GM23338 (cell line): ENCODE results near the gene C1QTNF8. TPM values are rescaled to one million over a fixed set of nuclear protein-coding genes. Genes with fewer than 3 reads are reported as not detected.

Source experiments
- ATAC-seq: fragments of 200-7000 bp; cut with Tn5 transposase; 3 replicates; pipeline ENCODE4 v1.9.1; 2020
- DNase-seq: peaks from one replicate; pipeline ENCODE4 v3.0.0-alpha.2; 2015; ENCODE audit warnings: low spot score
- H2AFZ ChIP-seq: fragments of 200-600 bp; sonication (generic); 2 replicates; pipeline ENCODE4 v1.8.0; 2016; ENCODE audit warnings: antibody characterized with exemption, mild to moderate bottlenecking, moderate library complexity
- H3F3A ChIP-seq: fragments of 200-600 bp; sonication (generic); replicated peaks from 2 replicates; pipeline ENCODE4 v1.8.0; 2017; ENCODE audit warnings: antibody characterized with exemption, mixed run types, low read depth
- H3K27ac ChIP-seq: fragments of 200-600 bp; sonication (generic); 2 replicates; pipeline ENCODE4 v1.6.1; 2016; ENCODE audit warnings: low read depth
- H3K27me3 ChIP-seq: fragments of 200-600 bp; sonication (generic); 2 replicates; pipeline ENCODE4 v1.8.0; 2016; ENCODE audit warnings: mild to moderate bottlenecking, mixed run types, moderate library complexity; ENCODE audit not compliant: insufficient read depth
- H3K36me3 ChIP-seq: fragments of 200-600 bp; sonication (generic); 2 replicates; pipeline ENCODE4 v1.8.0; 2016; ENCODE audit warnings: mild to moderate bottlenecking; ENCODE audit not compliant: insufficient read depth
- H3K4me1 ChIP-seq: fragments of 200-600 bp; sonication (generic); 2 replicates; pipeline ENCODE4 v1.8.0; 2016; ENCODE audit warnings: mild to moderate bottlenecking, moderate library complexity; ENCODE audit not compliant: insufficient read depth
- H3K4me2 ChIP-seq: fragments of 200-600 bp; sonication (generic); 2 replicates; pipeline ENCODE4 v1.7.1; 2017; ENCODE audit warnings: mixed run types
- H3K4me3 ChIP-seq: fragments of 200-600 bp; sonication (generic); 2 replicates; pipeline ENCODE4 v1.6.1; 2016; ENCODE audit warnings: mixed run types
- H3K79me2 ChIP-seq: fragments of 200-600 bp; sonication (generic); replicated peaks from 2 replicates; pipeline ENCODE4 v1.8.0; 2017; ENCODE audit warnings: mild to moderate bottlenecking; ENCODE audit not compliant: insufficient read depth
- H3K9me2 ChIP-seq: fragments of 200-600 bp; sonication (generic); 2 replicates; pipeline ENCODE4 v1.8.0; 2017; ENCODE audit not compliant: insufficient read depth
- H4K20me1 ChIP-seq: fragments of 200-600 bp; sonication (generic); replicated peaks from 2 replicates; pipeline ENCODE4 v1.8.0; 2017; ENCODE audit warnings: mild to moderate bottlenecking; ENCODE audit not compliant: insufficient read depth
- H3K27ac Mint-ChIP-seq: 2 replicates; pipeline ENCODE4 v1.8.0; 2020; ENCODE audit warnings: inconsistent platforms, mild to moderate bottlenecking, moderate library complexity, mixed read lengths
- H3K27me3 Mint-ChIP-seq: 3 replicates; pipeline ENCODE4 v1.8.0; 2022; ENCODE audit warnings: low read depth, mild to moderate bottlenecking, moderate library complexity, mixed read lengths, inconsistent platforms; ENCODE audit not compliant: insufficient read depth, poor library complexity
- H3K36me3 Mint-ChIP-seq: 3 replicates; pipeline ENCODE4 v1.8.0; 2021; ENCODE audit warnings: low read depth, mild to moderate bottlenecking, inconsistent platforms, moderate library complexity, mixed read lengths
- H3K4me1 Mint-ChIP-seq: 3 replicates; pipeline ENCODE4 v1.8.0; 2020; ENCODE audit warnings: mild to moderate bottlenecking, inconsistent platforms, mixed read lengths
- H3K4me3 Mint-ChIP-seq: 3 replicates; pipeline ENCODE4 v1.8.0; 2021; ENCODE audit warnings: moderate library complexity, mild to moderate bottlenecking, inconsistent platforms, mixed read lengths
- H3K9me3 Mint-ChIP-seq: 3 replicates; pipeline ENCODE4 v1.8.0; 2020; ENCODE audit warnings: moderate library complexity, mild to moderate bottlenecking, inconsistent platforms, mixed read lengths
- CTCF ChIP-seq, 2 experiments: fragments of 200-600 bp in 1 of 2; sonication (generic) in 1 of 2; conservative IDR thresholded peaks; 2 replicates each; pipeline versions ENCODE4 v1.5.1 to v1.6.1; 2016 to 2017; ENCODE audit warnings: antibody characterized with exemption in 2 of 2, low read depth in 2 of 2, mild to moderate bottlenecking in 2 of 2, moderate library complexity in 1 of 2
- ETS1 ChIP-seq: IDR thresholded peaks from 2 replicates; pipeline ENCODE4 v1.6.1; 2016; ENCODE audit warnings: antibody characterized with exemption
- EZH2 ChIP-seq: fragments of 200-600 bp; sonication (generic); IDR thresholded peaks from one replicate; pipeline ENCODE4 v1.8.0; 2017; ENCODE audit warnings: antibody characterized with exemption, mild to moderate bottlenecking, low read depth; ENCODE audit not compliant: unreplicated experiment
- EZH2phosphoT487 ChIP-seq: fragments of 200-600 bp; sonication (generic); IDR thresholded peaks from one replicate; pipeline ENCODE4 v1.8.1; 2018; ENCODE audit warnings: antibody characterized with exemption; ENCODE audit not compliant: unreplicated experiment
- JUNB ChIP-seq: IDR thresholded peaks from one replicate; pipeline ENCODE4 v1.6.1; 2016; ENCODE audit warnings: antibody characterized with exemption; ENCODE audit not compliant: unreplicated experiment
- NANOG ChIP-seq: IDR thresholded peaks from 2 replicates; pipeline ENCODE4 v1.6.1; 2016; ENCODE audit warnings: antibody characterized with exemption, borderline replicate concordance
- POLR2AphosphoS5 ChIP-seq: IDR thresholded peaks from 2 replicates; pipeline ENCODE4 v1.6.1; 2016; ENCODE audit warnings: antibody characterized with exemption, low read depth
- REST ChIP-seq: IDR thresholded peaks from one replicate; pipeline ENCODE4 v1.6.1; 2018; ENCODE audit warnings: antibody characterized with exemption; ENCODE audit not compliant: unreplicated experiment
- STAT1 ChIP-seq: IDR thresholded peaks from one replicate; pipeline ENCODE4 v1.6.1; 2016; ENCODE audit warnings: antibody characterized with exemption; ENCODE audit not compliant: unreplicated experiment
- ZNF462 ChIP-seq: fragments of 250-450 bp; sonication (Bioruptor Pico); IDR thresholded peaks from 2 replicates; pipeline ENCODE4 v1.5.0; 2020; ENCODE audit warnings: mild to moderate bottlenecking, moderate library complexity
- polyA plus RNA-seq: library from polyadenylated mRNA; unstranded; fragments of >200 nt; fragmentation: Nextera tagmentation; extraction: Ambion mirVana; gene quantifications from 2 replicates; pipeline ENCODE4 v1.2.1, GENCODE V29; 2016
- total RNA-seq: library from RNA; depleted of rRNA; stranded (reverse); fragments of >200 nt; shearing (Covaris generic); gene quantifications from 2 replicates; pipeline ENCODE4 v1.2.3, GENCODE V29; 2014

C1QTNF8 gene
- total and polyA plus RNA-seq, 2 experiments from 2014 or later, result not detected

- TF ChIP-seq ZNF462, result no peak
- TF ChIP-seq NANOG, result no peak
- TF ChIP-seq EZH2, result no peak
- TF ChIP-seq ETS1, result no peak
- TF ChIP-seq CTCF (conservative IDR thresholded peaks at IDR 0.05; ENCODE audit: low read depth in 2 of 2), result no peak
- TF ChIP-seq JUNB, result no peak
Measured at GRCh38 chr16:1126044-1126443, 30.0 kb upstream of the C1QTNF8 start (continued).

GRCh38 chr16:1125471-1125870 lies 29.4 kb upstream of the C1QTNF8 start:
- Histone ChIP-seq H4K20me1 (no peaks in the 10 kb centered on the region), H3K9me2 (no peaks in the 10 kb centered on the region), H3K4me3 (no peak overlapping the region), H3K27me3 (no peaks in the 10 kb centered on the region), H3K27ac (no peak overlapping the region), H3F3A (no peaks in the 10 kb centered on the region), H3K4me1 (no peaks in the 10 kb centered on the region), H3K4me2 (no peak overlapping the region), H2AFZ (no peak overlapping the region), H3K79me2 (no peaks in the 10 kb centered on the region), H3K36me3 (no peaks in the 10 kb centered on the region)
- ATAC-seq (peak; percentile 17; the same call in 2 of the 3 replicates), DNase-seq (no peak)
- Mint-ChIP-seq H3K27ac (no peak overlapping the region), H3K36me3 (no peaks in the 10 kb centered on the region), H3K4me3 (no peak overlapping the region), H3K27me3 (peaks cover 1% of the 10 kb centered on the region), H3K9me3 (no peaks in the 10 kb centered on the region), H3K4me1 (no peaks in the 10 kb centered on the region)
- TF ChIP-seq CTCF (conservative IDR thresholded peaks at IDR 0.05; ENCODE audit: low read depth in 2 of 2) (no peak), NANOG (no peak), STAT1 (no peak), JUNB (no peak), EZH2 (no peak), POLR2AphosphoS5 (no peak), EZH2phosphoT487 (no peak), REST (no peak)
